ENCODE results near the gene SEPSECS.

DNA sequence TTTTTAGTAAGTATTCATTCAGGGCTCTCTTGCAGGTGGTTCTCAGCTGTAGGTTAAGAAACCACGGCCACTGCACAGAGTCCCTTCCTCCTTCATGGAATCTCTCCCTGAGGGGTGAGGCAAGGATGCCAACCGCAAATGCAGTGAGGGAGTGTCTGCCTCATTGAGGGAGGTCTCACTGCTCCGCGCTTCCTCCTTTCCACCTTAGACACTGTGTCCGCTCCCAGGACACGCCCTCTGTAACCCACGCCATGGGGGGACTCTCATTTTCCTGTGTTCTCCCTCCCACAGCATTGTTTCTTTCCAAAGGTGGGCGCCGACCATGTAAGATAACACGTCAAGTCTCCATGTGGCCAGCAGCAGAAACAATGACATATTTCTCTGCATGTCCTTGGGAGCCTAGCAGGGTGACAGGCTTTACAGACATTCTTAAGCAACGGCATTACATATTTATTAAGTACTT is 63.2 kb downstream of the SEPSECS start:
- TF ChIP-seq, protein P1, sequence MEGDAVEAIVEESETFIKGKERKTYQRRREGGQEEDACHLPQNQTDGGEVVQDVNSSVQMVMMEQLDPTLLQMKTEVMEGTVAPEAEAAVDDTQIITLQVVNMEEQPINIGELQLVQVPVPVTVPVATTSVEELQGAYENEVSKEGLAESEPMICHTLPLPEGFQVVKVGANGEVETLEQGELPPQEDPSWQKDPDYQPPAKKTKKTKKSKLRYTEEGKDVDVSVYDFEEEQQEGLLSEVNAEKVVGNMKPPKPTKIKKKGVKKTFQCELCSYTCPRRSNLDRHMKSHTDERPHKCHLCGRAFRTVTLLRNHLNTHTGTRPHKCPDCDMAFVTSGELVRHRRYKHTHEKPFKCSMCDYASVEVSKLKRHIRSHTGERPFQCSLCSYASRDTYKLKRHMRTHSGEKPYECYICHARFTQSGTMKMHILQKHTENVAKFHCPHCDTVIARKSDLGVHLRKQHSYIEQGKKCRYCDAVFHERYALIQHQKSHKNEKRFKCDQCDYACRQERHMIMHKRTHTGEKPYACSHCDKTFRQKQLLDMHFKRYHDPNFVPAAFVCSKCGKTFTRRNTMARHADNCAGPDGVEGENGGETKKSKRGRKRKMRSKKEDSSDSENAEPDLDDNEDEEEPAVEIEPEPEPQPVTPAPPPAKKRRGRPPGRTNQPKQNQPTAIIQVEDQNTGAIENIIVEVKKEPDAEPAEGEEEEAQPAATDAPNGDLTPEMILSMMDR (IDR thresholded peaks at IDR 0.05), result no peak
- TF ChIP-seq POLR2A (IDR thresholded peaks at IDR 0.05), result no peak

Data from Peyer's patch (tissue), 4 donors.